HFFc6 (cell line): ENCODE measurements around the gene GLO1. TPM values are rescaled to one million over a fixed set of nuclear protein-coding genes. Genes with fewer than 3 reads are reported as not detected.

Experiments
- DNase-seq: peaks from one replicate; pipeline ENCODE4 v3.0.0-alpha.2; 2018
- H3K27ac Mint-ChIP-seq: 2 replicates; pipeline ENCODE4 v1.8.0; 2020; ENCODE audit warnings: mild to moderate bottlenecking, mixed read lengths
- H3K27me3 Mint-ChIP-seq: 2 replicates; pipeline ENCODE4 v1.8.0; 2021; ENCODE audit warnings: mild to moderate bottlenecking, moderate library complexity, mixed read lengths; ENCODE audit not compliant: insufficient read depth
- H3K36me3 Mint-ChIP-seq: 2 replicates; pipeline ENCODE4 v1.8.0; 2021; ENCODE audit warnings: low read depth, mixed read lengths
- H3K4me1 Mint-ChIP-seq: 2 replicates; pipeline ENCODE4 v1.8.0; 2020; ENCODE audit warnings: low read depth, mixed read lengths
- H3K4me3 Mint-ChIP-seq: 2 replicates; pipeline ENCODE4 v1.8.0; 2020; ENCODE audit warnings: mild to moderate bottlenecking, moderate library complexity, mixed read lengths
- H3K9me3 Mint-ChIP-seq: 2 replicates; pipeline ENCODE4 v1.8.0; 2020; ENCODE audit warnings: mild to moderate bottlenecking, mixed read lengths
- CTCF ChIP-seq: fragments of 200-600 bp; sonication (generic); IDR thresholded peaks from 2 replicates; pipeline ENCODE4 v1.5.0; 2021; ENCODE audit warnings: antibody characterized with exemption, mild to moderate bottlenecking
- total RNA-seq, 6 experiments: library from RNA; stranded (reverse); fragmentation: NEBNext Ultra II Directional; extraction: Animal tissue kit (Norgen Biotek cat#: 25700); gene quantifications; 2 replicates in 1 of 6; 3 replicates in 5 of 6; pipeline ENCODE4 v1.2.3, GENCODE V29; 2021

Gene GLO1
- total RNA-seq, 6 experiments from 2014 or later, result 89.2 to 113 (median 99.2) TPM

GRCh38 chr6:38723783-38724182 is 20.8 kb upstream of the GLO1 start:
- no peak for TF ChIP-seq CTCF
- H3K27me3 Mint-ChIP-seq, result peaks cover 11% of the 10 kb centered on the region
- no peak overlapping the region for H3K27ac Mint-ChIP-seq
- no peak for DNase-seq
- H3K4me3 Mint-ChIP-seq, result no peak overlapping the region
- no peaks in the 10 kb centered on the region for H3K9me3 Mint-ChIP-seq
- no peaks in the 10 kb centered on the region for H3K4me1 Mint-ChIP-seq
- H3K36me3 Mint-ChIP-seq, result no peaks in the 10 kb centered on the region

DNA sequence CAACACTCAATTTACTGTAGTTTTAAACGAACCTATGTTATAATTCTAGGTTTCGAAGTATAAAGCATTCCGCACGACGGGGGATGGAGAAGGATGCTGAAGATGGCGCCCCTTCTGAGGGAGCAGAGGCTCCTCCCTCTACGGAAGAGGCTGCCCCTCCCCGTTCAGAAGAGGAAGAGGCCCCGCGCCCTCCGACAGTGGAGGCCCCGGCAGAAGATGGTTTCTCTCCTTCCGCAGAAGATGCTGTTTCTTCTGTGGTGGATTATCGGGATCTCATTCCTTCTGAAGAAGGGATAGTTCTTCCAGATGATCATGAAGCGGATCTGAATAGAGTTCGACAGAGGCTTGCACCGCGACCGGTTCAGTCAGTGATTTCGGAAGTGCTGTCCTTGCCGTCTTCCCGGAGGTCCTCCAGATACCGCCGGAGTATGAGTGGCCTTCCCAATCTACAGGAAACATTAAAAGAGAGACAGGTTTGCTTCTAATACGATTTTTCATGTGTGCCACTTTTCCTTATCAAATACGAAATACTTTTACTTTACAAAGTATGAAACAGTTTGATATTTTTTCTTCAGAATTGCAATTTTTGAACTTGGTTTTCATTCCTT is 19.9 kb upstream of the GLO1 start:
- no peak for DNase-seq
- Mint-ChIP-seq H3K9me3 (no peaks in the 10 kb centered on the region), H3K4me1 (no peaks in the 10 kb centered on the region), H3K4me3 (no peak overlapping the region), H3K27ac (no peak overlapping the region), H3K36me3 (no peaks in the 10 kb centered on the region), H3K27me3 (peaks cover 11% of the 10 kb centered on the region)
- no peak for TF ChIP-seq CTCF

DNA sequence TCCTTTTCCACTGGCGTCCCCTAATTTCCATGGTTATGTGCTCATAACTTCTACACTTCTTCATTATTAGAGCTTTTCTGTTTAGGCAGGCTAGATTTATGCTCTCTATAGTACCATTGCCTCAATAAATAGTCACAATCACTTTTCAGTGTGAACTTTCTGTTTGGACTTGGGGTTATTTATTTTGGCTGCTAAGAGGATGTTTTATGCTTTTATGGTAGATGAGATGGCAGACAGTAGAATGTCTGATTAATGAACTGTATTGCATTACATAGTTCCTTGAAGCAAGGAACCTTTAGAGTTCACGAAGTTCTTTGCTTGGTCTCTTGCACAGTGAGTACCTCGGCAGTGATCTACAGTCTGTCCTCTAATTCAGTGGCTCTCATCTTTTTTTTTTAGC is 19.1 kb upstream of the GLO1 start:
- no peaks in the 10 kb centered on the region for H3K9me3 Mint-ChIP-seq
- H3K27ac Mint-ChIP-seq, result no peak overlapping the region
- TF ChIP-seq CTCF, result no peak
- no peak overlapping the region for H3K4me3 Mint-ChIP-seq
- no peaks in the 10 kb centered on the region for H3K4me1 Mint-ChIP-seq
- H3K36me3 Mint-ChIP-seq, result no peaks in the 10 kb centered on the region
- H3K27me3 Mint-ChIP-seq, result peaks cover 9% of the 10 kb centered on the region
- no peak for DNase-seq

GRCh38 chr6:38720295-38720694 is 17.4 kb upstream of the GLO1 start:
- Mint-ChIP-seq H3K27ac (no peak overlapping the region), H3K36me3 (no peaks in the 10 kb centered on the region), H3K4me3 (no peak overlapping the region), H3K9me3 (no peaks in the 10 kb centered on the region), H3K4me1 (no peaks in the 10 kb centered on the region), H3K27me3 (peaks cover 10% of the 10 kb centered on the region)
- peak; percentile 29; the same call in 1 of the 2 replicates for TF ChIP-seq CTCF
- no peak for DNase-seq

DNA sequence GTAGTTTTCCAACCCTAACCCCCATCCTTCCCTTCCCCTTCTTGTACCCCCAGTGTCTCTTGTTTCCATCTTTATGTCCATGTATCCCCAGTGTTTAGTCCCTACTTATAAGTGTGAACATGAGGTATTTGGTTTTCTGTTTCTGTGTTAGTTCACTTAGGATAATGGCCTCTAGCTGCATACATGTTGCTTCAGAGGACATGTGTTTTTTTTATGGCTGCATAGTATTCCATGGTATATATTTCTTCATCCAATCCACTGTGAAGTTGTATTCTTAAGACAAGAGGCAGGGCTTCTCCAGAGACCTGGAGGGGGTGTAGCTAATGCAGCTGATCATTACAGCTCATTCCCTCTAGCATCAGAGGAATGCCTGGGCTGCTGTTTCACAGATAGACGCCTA is 16.4 kb upstream of the GLO1 start:
- Mint-ChIP-seq H3K9me3 (no peaks in the 10 kb centered on the region), H3K4me1 (peaks cover 4% of the 10 kb centered on the region), H3K27ac (no peak overlapping the region), H3K27me3 (peaks cover 10% of the 10 kb centered on the region), H3K36me3 (no peaks in the 10 kb centered on the region), H3K4me3 (no peak overlapping the region)
- TF ChIP-seq CTCF, result no peak; the same call in 1 of the 2 replicates
- DNase-seq, result no peak

DNA sequence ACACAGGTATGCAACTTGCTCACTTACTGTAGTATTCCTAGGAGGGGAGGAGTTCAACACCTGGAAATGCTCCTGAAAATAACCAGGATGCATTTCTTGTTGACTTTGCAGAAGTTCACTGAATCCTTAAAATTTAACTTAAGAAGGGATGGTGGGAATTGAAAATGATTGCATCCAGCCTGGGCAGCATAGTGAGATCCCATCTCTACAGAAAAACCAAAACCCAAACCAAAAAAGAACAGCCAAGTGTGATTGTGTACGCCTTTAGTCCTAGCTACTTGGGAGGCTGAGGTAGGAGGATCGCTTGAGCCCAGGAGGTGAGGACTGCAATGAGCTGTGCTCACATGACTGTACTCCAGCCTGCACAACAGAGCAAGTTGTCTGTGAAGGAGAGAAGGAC is 13.9 kb upstream of the GLO1 start:
- H3K4me3 Mint-ChIP-seq, result no peak overlapping the region
- H3K9me3 Mint-ChIP-seq, result no peaks in the 10 kb centered on the region
- peaks cover 9% of the 10 kb centered on the region for H3K27me3 Mint-ChIP-seq
- H3K27ac Mint-ChIP-seq, result no peak overlapping the region
- TF ChIP-seq CTCF, result no peak
- no peaks in the 10 kb centered on the region for H3K36me3 Mint-ChIP-seq
- H3K4me1 Mint-ChIP-seq, result peaks cover 13% of the 10 kb centered on the region
- DNase-seq, result no peak
